ENCODE measurements around the gene ZNF580. TPM values are rescaled to one million over a fixed set of nuclear protein-coding genes. Genes with fewer than 3 reads are reported as not detected.

ZNF580 gene
- total RNA-seq, 1 experiment from 2014 or later = 32.0 TPM

DNA sequence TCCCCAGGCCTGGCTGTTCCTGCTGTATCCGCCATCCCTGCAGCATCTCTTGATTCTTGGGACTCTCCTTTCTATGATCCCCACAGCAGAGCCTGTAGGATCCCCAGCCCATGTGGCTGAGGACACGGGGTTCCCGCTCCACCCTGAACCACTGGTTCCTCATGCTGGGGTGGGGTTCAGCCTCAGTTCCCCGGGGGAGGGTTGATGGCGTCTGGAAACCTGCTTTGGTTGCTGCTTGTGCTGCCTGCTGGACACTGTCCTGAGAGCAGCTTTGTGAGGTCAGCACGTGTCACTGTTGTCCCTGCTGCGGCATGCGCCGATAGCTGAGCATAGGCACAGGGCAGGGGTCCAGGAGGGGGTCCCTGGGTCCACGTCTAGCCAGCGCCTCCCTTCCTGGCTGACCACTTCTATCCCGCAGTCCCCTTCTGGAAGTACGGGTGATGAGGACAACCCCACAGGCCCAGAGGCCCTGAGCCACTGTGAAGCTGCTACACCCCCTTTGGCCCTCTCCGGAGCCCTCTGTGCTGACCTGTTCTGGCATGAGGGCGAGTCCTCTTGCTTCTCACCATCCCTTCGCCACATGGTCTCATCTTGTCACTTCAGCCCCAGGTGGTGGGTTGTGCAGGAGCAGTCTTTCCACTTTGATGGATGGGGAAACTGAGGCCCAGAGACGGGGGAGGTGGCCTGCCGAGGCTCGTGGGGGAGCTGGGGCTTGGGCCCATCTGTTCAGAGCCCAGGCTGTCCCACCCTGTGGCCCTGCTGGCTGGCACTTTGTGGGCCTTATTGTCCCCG is 39.7 kb downstream of the ZNF580 start:
- peaks cover 14% of the 10 kb centered on the region for H3K4me1 Mint-ChIP-seq
- no peak for TF ChIP-seq FOXJ3 (CRISPR knock-in tag; IDR thresholded peaks at IDR 0.05; ENCODE audit: borderline replicate concordance)
- TF ChIP-seq MYBL2 (CRISPR knock-in tag; IDR thresholded peaks at IDR 0.05) = no peak
- TF ChIP-seq FOXP1 (CRISPR knock-in tag; IDR thresholded peaks at IDR 0.05; ENCODE audit: borderline replicate concordance) = no peak
- TF ChIP-seq ATF1 (CRISPR knock-in tag; IDR thresholded peaks at IDR 0.05) = no peak
- TF ChIP-seq CBFB (CRISPR knock-in tag; IDR thresholded peaks at IDR 0.05; ENCODE audit: low read depth) = no peak
- TF ChIP-seq, protein P1, sequence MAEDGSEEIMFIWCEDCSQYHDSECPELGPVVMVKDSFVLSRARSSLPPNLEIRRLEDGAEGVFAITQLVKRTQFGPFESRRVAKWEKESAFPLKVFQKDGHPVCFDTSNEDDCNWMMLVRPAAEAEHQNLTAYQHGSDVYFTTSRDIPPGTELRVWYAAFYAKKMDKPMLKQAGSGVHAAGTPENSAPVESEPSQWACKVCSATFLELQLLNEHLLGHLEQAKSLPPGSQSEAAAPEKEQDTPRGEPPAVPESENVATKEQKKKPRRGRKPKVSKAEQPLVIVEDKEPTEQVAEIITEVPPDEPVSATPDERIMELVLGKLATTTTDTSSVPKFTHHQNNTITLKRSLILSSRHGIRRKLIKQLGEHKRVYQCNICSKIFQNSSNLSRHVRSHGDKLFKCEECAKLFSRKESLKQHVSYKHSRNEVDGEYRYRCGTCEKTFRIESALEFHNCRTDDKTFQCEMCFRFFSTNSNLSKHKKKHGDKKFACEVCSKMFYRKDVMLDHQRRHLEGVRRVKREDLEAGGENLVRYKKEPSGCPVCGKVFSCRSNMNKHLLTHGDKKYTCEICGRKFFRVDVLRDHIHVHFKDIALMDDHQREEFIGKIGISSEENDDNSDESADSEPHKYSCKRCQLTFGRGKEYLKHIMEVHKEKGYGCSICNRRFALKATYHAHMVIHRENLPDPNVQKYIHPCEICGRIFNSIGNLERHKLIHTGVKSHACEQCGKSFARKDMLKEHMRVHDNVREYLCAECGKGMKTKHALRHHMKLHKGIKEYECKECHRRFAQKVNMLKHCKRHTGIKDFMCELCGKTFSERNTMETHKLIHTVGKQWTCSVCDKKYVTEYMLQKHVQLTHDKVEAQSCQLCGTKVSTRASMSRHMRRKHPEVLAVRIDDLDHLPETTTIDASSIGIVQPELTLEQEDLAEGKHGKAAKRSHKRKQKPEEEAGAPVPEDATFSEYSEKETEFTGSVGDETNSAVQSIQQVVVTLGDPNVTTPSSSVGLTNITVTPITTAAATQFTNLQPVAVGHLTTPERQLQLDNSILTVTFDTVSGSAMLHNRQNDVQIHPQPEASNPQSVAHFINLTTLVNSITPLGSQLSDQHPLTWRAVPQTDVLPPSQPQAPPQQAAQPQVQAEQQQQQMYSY (CRISPR knock-in tag; IDR thresholded peaks at IDR 0.05) = no peak
- no peak for TF ChIP-seq NR2C2 (CRISPR knock-in tag; IDR thresholded peaks at IDR 0.05)
- TF ChIP-seq, protein P2, sequence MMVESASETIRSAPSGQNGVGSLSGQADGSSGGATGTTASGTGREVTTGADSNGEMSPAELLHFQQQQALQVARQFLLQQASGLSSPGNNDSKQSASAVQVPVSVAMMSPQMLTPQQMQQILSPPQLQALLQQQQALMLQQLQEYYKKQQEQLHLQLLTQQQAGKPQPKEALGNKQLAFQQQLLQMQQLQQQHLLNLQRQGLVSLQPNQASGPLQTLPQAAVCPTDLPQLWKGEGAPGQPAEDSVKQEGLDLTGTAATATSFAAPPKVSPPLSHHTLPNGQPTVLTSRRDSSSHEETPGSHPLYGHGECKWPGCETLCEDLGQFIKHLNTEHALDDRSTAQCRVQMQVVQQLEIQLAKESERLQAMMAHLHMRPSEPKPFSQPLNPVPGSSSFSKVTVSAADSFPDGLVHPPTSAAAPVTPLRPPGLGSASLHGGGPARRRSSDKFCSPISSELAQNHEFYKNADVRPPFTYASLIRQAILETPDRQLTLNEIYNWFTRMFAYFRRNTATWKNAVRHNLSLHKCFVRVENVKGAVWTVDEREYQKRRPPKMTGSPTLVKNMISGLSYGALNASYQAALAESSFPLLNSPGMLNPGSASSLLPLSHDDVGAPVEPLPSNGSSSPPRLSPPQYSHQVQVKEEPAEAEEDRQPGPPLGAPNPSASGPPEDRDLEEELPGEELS (CRISPR knock-in tag; IDR thresholded peaks at IDR 0.05) = no peak
- TF ChIP-seq TCF7 (CRISPR knock-in tag; IDR thresholded peaks at IDR 0.05; ENCODE audit: low read depth) = no peak
- TF ChIP-seq, protein P3, sequence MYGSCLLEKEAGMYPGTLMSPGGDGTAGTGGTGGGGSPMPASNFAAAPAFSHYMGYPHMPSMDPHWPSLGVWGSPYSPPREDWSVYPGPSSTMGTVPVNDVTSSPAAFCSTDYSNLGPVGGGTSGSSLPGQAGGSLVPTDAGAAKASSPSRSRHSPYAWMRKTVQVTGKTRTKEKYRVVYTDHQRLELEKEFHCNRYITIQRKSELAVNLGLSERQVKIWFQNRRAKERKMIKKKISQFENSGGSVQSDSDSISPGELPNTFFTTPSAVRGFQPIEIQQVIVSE (CRISPR knock-in tag; IDR thresholded peaks at IDR 0.05; ENCODE audit: borderline replicate concordance) = no peak
- no peak for TF ChIP-seq GRHL2 (CRISPR knock-in tag; IDR thresholded peaks at IDR 0.05; ENCODE audit: insufficient replicate concordance, severe bottlenecking)
- POLR2A ChIA-PET = no interaction called here

DNA sequence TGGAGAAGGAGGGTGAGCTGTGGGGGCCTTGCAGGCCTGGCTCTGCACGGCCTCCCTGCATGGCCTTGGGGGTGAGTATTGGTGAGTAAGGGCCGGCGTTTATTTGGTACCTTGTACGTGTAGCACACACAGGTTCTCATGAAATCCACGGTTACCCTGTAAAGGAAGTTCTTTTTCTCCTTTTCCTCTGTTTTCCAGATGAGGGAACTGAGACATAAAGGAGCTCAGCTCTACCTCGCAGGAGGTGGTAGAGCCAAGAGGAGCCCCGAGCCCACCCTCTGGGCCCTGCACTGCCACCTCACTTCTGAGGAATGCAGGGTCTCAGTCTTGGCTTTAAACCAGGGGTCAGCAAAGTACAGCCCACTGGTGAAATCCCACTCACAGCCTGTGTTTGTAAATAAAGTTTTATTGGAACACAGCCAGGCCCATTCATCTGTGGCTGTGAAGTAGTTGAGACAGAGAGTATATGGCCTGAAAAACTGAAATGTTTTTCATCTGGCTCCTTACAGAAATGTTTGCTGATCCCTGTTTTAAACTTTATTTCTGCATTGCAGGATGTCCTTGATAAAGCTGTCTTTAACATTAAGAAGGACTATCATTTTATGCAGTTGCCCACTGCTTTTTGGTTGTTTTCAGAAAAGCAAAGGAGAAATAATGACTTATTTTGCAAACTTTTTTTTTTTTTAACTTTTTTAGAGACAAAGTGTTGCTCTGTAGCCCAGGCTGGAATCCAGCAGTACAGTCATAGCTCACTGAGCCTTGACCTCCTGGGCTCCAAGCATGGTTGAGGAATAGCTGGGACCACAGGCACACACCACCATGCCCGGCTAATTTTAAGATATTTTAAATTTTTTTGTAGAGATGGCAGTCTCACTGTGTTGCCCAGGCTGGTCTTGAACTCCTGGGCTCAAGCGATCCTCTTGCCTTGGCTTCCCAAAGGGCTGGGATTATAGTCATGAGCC is 40.6 kb downstream of the ZNF580 start:
- ATAC-seq (no peak), DNase-seq (ENCODE audit: low spot score) (no peak)
- POLR2A ChIA-PET = no interaction called here
- H3K9me3 Mint-ChIP-seq = no peaks in the 10 kb centered on the region
- H3K27me3 Mint-ChIP-seq (ENCODE audit: low read depth) = no peaks in the 10 kb centered on the region
- peaks cover 7% of the 10 kb centered on the region for H3K4me1 Mint-ChIP-seq
- peaks cover 31% of the 10 kb centered on the region for H3K36me3 Mint-ChIP-seq
- no peak overlapping the region for H3K4me3 Mint-ChIP-seq
- CTCF ChIA-PET = interaction anchor here (1.0 to 1.1 kb wide), 2 partner anchors 10 to 22 kb away, joined by 3 to 4 read pairs; no protein-coding TSS in a partner anchor
- no peak overlapping the region for H3K27ac Mint-ChIP-seq
- TF ChIP-seq, protein P4, sequence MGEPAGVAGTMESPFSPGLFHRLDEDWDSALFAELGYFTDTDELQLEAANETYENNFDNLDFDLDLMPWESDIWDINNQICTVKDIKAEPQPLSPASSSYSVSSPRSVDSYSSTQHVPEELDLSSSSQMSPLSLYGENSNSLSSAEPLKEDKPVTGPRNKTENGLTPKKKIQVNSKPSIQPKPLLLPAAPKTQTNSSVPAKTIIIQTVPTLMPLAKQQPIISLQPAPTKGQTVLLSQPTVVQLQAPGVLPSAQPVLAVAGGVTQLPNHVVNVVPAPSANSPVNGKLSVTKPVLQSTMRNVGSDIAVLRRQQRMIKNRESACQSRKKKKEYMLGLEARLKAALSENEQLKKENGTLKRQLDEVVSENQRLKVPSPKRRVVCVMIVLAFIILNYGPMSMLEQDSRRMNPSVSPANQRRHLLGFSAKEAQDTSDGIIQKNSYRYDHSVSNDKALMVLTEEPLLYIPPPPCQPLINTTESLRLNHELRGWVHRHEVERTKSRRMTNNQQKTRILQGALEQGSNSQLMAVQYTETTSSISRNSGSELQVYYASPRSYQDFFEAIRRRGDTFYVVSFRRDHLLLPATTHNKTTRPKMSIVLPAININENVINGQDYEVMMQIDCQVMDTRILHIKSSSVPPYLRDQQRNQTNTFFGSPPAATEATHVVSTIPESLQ (CRISPR knock-in tag; IDR thresholded peaks at IDR 0.05) = no peak
- TF ChIP-seq, protein P5, sequence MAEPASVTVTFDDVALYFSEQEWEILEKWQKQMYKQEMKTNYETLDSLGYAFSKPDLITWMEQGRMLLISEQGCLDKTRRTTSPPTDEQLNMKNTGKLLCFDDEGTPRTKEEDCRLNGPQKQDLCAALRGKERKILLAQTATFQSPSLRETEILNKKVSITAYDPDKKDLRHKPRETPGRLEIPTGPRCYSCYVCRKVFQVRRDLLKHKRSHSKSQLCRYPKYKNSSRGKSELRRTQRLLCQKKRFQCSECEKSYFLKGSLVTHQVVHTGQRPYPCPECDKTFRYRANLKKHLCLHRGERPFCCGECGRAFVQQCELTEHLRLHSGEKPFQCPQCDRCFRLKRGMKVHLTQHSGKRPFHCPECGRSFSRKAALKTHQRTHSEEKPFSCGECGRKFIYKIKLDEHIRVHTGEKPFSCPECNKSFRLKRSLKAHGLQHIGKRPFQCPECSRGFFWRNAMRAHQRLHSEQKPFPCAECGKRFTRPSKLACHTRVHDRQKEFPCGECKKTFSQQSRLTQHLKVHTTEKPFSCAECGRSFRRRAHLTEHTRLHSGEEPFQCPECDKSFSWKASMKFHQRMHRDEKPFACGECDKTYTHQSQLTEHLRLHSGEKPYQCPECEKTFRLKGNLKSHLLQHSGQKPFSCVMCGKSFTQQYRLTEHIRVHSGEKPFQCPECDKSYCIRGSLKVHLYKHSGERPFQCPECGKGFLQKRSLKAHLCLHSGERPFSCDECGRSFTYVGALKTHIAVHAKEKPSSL (CRISPR knock-in tag; conservative IDR thresholded peaks at IDR 0.05) = no peak
- TF ChIP-seq, protein P1 (CRISPR knock-in tag; IDR thresholded peaks at IDR 0.05) = no peak
- no peak for TF ChIP-seq HMGA2 (CRISPR knock-in tag; IDR thresholded peaks at IDR 0.05)
- no peak for TF ChIP-seq ZNF263 (CRISPR knock-in tag; IDR thresholded peaks at IDR 0.05; ENCODE audit: low read depth)
- no peak for TF ChIP-seq FOXJ3 (CRISPR knock-in tag; IDR thresholded peaks at IDR 0.05; ENCODE audit: borderline replicate concordance)
- TF ChIP-seq ZBTB21 (CRISPR knock-in tag; IDR thresholded peaks at IDR 0.05; ENCODE audit: borderline replicate concordance) = no peak

More for the DNA sequence above, 39.7 kb downstream of the ZNF580 start:
- Mint-ChIP-seq H3K36me3 (peaks cover 26% of the 10 kb centered on the region), H3K27me3 (ENCODE audit: low read depth) (no peaks in the 10 kb centered on the region), H3K9me3 (no peaks in the 10 kb centered on the region), H3K4me3 (no peak overlapping the region), H3K27ac (no peak overlapping the region)
- ATAC-seq (no peak), DNase-seq (ENCODE audit: low spot score) (no peak)
- CTCF ChIA-PET = no interaction called here

Data from WTC11 (cell line).